ENCODE data around the gene KCTD1.

DNA sequence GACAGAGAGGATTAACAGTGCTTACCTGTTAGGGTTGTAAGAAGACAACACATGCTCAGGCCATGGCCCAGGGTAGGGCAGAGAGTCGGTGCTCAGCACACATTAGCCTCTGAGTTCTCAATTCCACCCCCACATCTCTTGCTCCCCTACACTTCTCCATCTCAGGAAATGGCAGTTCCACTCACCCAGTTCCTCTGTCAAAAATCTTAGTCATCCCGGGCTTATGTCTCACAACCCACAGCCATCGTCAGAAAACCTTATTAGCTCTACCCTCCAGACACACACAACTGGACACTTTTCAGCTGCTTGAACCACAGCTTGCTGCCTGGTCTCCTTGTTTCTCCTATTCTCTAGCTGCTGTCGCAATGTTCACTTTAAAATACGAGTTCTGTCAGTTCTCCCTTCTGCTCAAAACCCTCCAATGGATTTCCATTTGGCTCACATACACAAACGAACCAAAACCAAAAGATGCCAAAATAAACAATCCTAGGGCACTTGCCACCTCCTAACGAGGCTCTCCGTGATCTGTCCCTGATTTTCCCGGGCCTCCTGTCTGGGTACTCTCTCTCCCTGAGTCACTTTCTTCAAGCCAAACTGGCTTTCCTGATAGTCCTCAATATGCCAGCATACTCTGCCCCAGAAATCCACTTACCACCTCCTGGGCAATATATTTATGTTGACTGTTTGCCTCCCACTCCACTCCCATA lies 89.7 kb downstream of the KCTD1 start:
- TF ChIP-seq, protein P1, sequence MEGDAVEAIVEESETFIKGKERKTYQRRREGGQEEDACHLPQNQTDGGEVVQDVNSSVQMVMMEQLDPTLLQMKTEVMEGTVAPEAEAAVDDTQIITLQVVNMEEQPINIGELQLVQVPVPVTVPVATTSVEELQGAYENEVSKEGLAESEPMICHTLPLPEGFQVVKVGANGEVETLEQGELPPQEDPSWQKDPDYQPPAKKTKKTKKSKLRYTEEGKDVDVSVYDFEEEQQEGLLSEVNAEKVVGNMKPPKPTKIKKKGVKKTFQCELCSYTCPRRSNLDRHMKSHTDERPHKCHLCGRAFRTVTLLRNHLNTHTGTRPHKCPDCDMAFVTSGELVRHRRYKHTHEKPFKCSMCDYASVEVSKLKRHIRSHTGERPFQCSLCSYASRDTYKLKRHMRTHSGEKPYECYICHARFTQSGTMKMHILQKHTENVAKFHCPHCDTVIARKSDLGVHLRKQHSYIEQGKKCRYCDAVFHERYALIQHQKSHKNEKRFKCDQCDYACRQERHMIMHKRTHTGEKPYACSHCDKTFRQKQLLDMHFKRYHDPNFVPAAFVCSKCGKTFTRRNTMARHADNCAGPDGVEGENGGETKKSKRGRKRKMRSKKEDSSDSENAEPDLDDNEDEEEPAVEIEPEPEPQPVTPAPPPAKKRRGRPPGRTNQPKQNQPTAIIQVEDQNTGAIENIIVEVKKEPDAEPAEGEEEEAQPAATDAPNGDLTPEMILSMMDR (IDR thresholded peaks at IDR 0.05): no peak
- TF ChIP-seq POLR2A (IDR thresholded peaks at IDR 0.05): no peak

Measured in body of pancreas (tissue), 4 donors.